HepG2 (cell line): ENCODE results near the gene MORC1.

Experiments used
- CEBPG ChIP-seq: IDR thresholded peaks from 2 replicates; pipeline ENCODE4 v1.6.1; 2016
- ETV6 ChIP-seq: sonication (generic); formaldehyde crosslinking; conservative IDR thresholded peaks from 2 replicates; pipeline ENCODE4 v1.4.0; 2020; ENCODE audit warnings: missing genetic modification reagents
- EZH2 ChIP-seq: conservative IDR thresholded peaks from 2 replicates; pipeline ENCODE4 v1.6.1; 2012; ENCODE audit warnings: mild to moderate bottlenecking, low read depth, low read length, moderate library complexity
- JDP2 ChIP-seq: sonication (generic); formaldehyde crosslinking; IDR thresholded peaks from 2 replicates; pipeline ENCODE4 v1.8.1; 2022; ENCODE audit warnings: missing genetic modification reagents, borderline replicate concordance
- MAX ChIP-seq: IDR thresholded peaks from 2 replicates; pipeline ENCODE4 v1.6.1; 2012; ENCODE audit warnings: inconsistent platforms
- NFIB ChIP-seq: sonication (generic); formaldehyde crosslinking; IDR thresholded peaks from 2 replicates; pipeline ENCODE4 v1.9.0; 2021; ENCODE audit warnings: missing genetic modification reagents, mild to moderate bottlenecking, borderline replicate concordance
- RAD21 ChIP-seq: fragments of 450-650 bp; formaldehyde crosslinking; IDR thresholded peaks from 2 replicates; pipeline ENCODE4 v1.5.0; 2020; ENCODE audit warnings: mild to moderate bottlenecking
- ZFP1 ChIP-seq: IDR thresholded peaks from 2 replicates; pipeline ENCODE4 v1.6.1; 2016
- ZNF660 ChIP-seq: sonication (generic); formaldehyde crosslinking; IDR thresholded peaks from 2 replicates; pipeline ENCODE4 v1.5.1; 2020; ENCODE audit warnings: mild to moderate bottlenecking, low read depth, missing genetic modification reagents, borderline replicate concordance
- ZNF781 ChIP-seq: sonication (generic); formaldehyde crosslinking; IDR thresholded peaks from 2 replicates; pipeline ENCODE4 v1.5.1; 2020; ENCODE audit warnings: borderline replicate concordance, mild to moderate bottlenecking, missing genetic modification reagents; ENCODE audit errors: not compliant biosample characterization
- ZSCAN29 ChIP-seq: sonication (generic); formaldehyde crosslinking; conservative IDR thresholded peaks from 2 replicates; pipeline ENCODE4 v1.4.0; 2020; ENCODE audit warnings: mild to moderate bottlenecking, missing genetic modification reagents
- TF ChIP-seq, protein P1 (sequence below): sonication (generic); formaldehyde crosslinking; IDR thresholded peaks from 2 replicates; pipeline ENCODE4 v1.4.0; 2020; ENCODE audit warnings: mild to moderate bottlenecking, missing genetic modification reagents
- TF ChIP-seq, protein P2 (sequence below): sonication (generic); formaldehyde crosslinking; IDR thresholded peaks from 2 replicates; pipeline ENCODE4 v1.4.0; 2020; ENCODE audit warnings: missing genetic modification reagents, borderline replicate concordance

GRCh38 chr3:109026821-109027220, 91.1 kb downstream of the MORC1 start:
- no peak for TF ChIP-seq NFIB (CRISPR knock-in tag)
- TF ChIP-seq EZH2 = no peak
- TF ChIP-seq RAD21 (CRISPR knock-in tag) = no peak
- TF ChIP-seq MAX = no peak
- TF ChIP-seq CEBPG (CRISPR knock-in tag) = no peak
- TF ChIP-seq ZFP1 (CRISPR knock-in tag) = no peak
- TF ChIP-seq ETV6 (CRISPR knock-in tag) = no peak
- no peak for TF ChIP-seq JDP2
- no peak for TF ChIP-seq ZNF781 (CRISPR knock-in tag)
- TF ChIP-seq, protein P1, sequence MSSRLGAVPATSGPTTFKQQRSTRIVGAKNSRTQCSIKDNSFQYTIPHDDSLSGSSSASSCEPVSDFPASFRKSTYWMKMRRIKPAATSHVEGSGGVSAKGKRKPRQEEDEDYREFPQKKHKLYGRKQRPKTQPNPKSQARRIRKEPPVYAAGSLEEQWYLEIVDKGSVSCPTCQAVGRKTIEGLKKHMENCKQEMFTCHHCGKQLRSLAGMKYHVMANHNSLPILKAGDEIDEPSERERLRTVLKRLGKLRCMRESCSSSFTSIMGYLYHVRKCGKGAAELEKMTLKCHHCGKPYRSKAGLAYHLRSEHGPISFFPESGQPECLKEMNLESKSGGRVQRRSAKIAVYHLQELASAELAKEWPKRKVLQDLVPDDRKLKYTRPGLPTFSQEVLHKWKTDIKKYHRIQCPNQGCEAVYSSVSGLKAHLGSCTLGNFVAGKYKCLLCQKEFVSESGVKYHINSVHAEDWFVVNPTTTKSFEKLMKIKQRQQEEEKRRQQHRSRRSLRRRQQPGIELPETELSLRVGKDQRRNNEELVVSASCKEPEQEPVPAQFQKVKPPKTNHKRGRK (CRISPR knock-in tag) = no peak
- TF ChIP-seq, protein P2, sequence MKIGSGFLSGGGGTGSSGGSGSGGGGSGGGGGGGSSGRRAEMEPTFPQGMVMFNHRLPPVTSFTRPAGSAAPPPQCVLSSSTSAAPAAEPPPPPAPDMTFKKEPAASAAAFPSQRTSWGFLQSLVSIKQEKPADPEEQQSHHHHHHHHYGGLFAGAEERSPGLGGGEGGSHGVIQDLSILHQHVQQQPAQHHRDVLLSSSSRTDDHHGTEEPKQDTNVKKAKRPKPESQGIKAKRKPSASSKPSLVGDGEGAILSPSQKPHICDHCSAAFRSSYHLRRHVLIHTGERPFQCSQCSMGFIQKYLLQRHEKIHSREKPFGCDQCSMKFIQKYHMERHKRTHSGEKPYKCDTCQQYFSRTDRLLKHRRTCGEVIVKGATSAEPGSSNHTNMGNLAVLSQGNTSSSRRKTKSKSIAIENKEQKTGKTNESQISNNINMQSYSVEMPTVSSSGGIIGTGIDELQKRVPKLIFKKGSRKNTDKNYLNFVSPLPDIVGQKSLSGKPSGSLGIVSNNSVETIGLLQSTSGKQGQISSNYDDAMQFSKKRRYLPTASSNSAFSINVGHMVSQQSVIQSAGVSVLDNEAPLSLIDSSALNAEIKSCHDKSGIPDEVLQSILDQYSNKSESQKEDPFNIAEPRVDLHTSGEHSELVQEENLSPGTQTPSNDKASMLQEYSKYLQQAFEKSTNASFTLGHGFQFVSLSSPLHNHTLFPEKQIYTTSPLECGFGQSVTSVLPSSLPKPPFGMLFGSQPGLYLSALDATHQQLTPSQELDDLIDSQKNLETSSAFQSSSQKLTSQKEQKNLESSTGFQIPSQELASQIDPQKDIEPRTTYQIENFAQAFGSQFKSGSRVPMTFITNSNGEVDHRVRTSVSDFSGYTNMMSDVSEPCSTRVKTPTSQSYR (CRISPR knock-in tag) = no peak
- TF ChIP-seq ZSCAN29 (CRISPR knock-in tag) = no peak
- no peak for TF ChIP-seq ZNF660 (CRISPR knock-in tag)
